ENCODE results near the gene NCKAP5L.

DNA sequence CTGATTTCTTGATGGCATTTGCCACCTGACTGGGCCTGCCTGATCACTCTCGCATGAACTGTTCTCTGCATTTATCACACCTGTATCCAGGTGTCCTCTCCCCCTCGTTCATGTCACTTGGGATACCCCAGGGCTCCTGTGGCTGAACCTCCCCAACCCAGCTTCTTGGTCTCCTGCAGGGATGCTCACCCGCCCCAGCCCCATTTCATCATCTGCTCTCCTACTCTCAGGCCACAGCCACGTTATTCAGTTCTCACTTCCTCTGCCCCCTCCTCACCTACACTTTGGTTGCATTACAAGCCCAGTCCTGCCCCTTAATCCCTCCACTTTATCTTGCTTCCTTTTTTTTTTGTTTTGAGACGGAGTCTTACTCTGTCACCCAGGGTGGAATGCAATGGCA, 51.4 kb downstream of the NCKAP5L start:
- TF ChIP-seq, protein P1, sequence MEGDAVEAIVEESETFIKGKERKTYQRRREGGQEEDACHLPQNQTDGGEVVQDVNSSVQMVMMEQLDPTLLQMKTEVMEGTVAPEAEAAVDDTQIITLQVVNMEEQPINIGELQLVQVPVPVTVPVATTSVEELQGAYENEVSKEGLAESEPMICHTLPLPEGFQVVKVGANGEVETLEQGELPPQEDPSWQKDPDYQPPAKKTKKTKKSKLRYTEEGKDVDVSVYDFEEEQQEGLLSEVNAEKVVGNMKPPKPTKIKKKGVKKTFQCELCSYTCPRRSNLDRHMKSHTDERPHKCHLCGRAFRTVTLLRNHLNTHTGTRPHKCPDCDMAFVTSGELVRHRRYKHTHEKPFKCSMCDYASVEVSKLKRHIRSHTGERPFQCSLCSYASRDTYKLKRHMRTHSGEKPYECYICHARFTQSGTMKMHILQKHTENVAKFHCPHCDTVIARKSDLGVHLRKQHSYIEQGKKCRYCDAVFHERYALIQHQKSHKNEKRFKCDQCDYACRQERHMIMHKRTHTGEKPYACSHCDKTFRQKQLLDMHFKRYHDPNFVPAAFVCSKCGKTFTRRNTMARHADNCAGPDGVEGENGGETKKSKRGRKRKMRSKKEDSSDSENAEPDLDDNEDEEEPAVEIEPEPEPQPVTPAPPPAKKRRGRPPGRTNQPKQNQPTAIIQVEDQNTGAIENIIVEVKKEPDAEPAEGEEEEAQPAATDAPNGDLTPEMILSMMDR (optimal IDR thresholded peaks at IDR 0.05 in 1 of 3, IDR thresholded peaks at IDR 0.05 in 1 of 3, conservative IDR thresholded peaks at IDR 0.05 in 1 of 3; ENCODE audit: extremely low read depth in 1 of 3, insufficient read depth in 2 of 3, low read length in 3 of 3), result no peak
- TF ChIP-seq EZH2 (IDR thresholded peaks at IDR 0.05; ENCODE audit: low read length), result no peak
